ENCODE measurements around the gene QKI. TPM values are rescaled to one million over a fixed set of nuclear protein-coding genes. Genes with fewer than 3 reads are reported as not detected.
"Not testable (repeated sequence)": the region's sequence is repeated elsewhere in the genome, so short reads cannot be mapped to it uniquely, and the experiment has no call there.

Gene QKI
- total RNA-seq, 2 experiments from 2014 or later = 61.0 to 65.7 TPM

- ChIA-PET POLR2A (interaction anchor here (0.5 kb wide), 1 partner anchor 28 kb away, joined by 3 read pairs; no protein-coding TSS in a partner anchor), CTCF (interaction anchor here (0.6 kb wide), 1 partner anchor 612 kb away, joined by 3 read pairs; no protein-coding TSS in a partner anchor)
Measured at GRCh38 chr6:163412801-163413344, 1.6 kb upstream of the QKI start.

DNA sequence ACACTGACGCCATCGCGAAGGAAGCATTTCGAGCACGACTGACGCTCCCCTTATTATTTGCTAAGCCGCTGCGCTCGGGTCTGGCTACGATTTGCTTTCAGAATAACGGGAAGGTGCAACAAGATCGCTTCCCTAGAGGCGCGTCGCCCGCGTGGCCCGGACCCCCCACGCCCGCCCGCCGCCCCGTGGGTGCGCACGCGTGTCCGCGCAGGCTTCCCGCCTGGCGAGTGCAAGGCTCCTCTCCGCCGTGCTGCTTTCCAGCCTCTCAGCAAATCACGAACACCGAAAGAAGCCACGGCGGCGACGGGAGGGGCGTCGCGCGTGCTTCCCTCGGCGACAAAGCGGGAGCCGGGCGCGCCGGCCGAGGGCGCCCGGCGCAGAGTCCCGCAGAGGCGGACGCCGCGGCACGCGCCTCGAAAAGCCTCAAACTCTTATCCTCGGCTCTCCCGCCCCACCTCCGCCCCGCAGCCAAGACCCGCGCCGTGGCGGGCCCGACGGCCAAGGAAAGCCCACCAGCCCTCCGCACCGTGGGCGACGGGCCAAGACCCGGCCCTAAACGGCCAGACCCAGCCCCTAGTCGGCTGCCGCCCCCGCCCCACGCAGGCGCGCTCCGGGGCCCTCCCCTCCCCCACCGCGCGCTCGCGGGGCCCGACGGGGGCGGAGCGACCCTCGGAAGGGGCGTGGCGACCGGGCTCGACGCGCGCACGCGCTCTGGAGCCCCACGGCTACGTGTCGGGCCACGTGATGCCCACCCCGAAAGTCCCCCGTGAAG, 987 bp upstream of the QKI start:
- POLR2A ChIA-PET = no interaction called here

DNA sequence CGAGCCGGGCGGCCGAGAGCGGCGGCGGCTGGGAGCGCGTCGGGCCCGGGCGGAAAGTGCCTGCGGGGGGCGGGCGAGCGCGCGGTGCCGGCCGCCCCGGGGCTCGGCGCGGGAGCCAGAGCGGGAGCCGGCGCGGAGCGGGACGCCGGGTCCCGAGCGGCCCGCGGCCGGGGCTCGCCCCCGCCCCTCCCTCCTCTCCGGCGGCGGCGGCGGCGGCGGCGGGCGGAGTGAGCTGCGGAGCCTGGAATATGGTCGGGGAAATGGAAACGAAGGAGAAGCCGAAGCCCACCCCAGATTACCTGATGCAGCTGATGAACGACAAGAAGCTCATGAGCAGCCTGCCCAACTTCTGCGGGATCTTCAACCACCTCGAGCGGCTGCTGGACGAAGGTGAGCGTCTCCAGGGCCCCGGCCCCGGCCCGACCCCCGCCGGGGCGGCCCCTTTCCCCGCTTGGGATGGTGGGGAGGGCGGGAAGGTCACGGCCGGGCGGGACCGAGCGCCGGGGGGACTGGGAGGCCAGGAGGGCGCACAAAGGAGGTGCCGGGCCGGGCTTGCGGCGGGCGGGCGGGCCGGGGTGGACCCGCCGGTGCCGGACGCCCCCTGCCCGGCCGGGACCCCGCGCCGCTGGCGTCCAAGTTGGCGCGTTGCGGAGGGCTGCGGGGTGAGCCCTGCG, 565 bp downstream of the QKI start:
- CTCF ChIA-PET = no interaction called here
- POLR2A ChIA-PET = no interaction called here

More for the DNA sequence above, 987 bp upstream of the QKI start:
- CTCF ChIA-PET = no interaction called here

DNA sequence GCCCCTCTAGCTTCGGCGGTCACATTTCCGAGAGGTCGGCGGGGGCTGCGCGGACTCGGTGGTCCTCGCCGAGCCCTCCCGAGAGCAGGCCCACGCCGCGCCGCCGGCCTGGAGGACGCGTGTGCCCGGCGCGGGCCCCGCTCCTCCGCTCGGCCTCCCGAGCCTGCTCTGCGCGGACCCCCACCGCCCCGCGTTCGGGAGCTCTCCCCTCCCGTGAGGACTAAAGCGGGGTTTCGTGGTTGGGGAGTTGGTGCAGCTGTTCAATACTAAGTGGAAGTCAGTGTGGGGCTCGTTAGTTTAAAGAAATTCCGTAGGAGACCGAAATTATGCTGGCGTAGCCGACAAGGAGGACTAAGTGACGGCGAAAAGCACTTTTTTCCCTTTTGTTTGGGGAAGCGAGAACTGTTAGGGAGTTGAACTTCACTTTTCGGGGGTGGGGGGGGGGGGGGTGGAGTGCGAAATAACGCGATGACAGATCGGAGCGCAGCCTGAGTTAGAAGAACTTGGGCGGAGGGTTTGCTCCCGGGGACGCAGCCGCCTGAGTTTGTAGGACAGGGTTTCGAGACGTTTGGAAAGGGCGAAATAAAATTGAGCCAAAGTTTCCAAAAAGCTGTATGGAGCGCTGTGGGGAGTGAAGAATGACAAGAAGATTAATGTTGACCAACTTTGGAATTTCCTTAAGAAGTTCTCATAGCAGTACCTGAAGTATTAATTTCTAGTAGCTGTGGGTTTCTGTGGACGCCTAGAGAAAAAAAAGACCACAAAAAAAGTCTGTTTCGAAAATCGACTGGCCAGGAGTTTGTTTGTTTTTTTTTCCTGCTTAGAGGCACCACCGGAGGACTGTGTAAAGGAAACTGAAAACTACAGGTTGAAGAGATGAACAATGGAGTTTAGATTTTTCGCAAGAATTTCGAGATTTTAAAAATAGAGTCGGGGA, 1.4 kb downstream of the QKI start:
- CTCF ChIA-PET = interaction anchor here (0.7 to 1.2 kb wide), 3 partner anchors 10 to 372 kb away, joined by 3 to 4 read pairs (median 4); no protein-coding TSS in a partner anchor
- POLR2A ChIA-PET = no interaction called here

GRCh38 chr6:163416557-163417253, 2.2 kb downstream of the QKI start:
- CTCF ChIA-PET = interaction anchor here (0.7 to 1.2 kb wide), 2 partner anchors 9 to 371 kb away, joined by 4 read pairs; no protein-coding TSS in a partner anchor
- POLR2A ChIA-PET = no interaction called here

DNA sequence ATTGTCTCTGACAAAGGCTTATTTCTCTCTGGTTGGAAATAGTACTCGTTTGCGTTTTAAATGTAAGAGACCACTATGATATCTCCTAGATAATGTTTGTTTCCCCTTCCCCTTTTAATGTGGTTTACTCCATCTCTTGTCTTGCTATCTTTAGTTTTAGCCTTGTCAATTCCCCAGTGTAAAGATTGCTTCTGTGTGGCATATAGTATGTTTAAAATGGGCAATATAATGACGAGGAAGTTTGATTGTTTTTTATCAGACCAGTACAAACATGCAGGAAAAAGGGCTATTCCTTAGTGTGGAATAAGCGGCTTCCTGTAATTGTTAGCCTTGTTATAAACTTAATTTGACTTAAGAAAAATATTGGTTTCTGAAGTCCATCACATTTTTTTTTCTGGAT, 3.1 kb downstream of the QKI start:
- ChIA-PET CTCF (no interaction called here), POLR2A (no interaction called here)

- CTCF ChIA-PET = no interaction called here
- POLR2A ChIA-PET = no interaction called here
Measured at GRCh38 chr6:163418311-163419029, 4.0 kb downstream of the QKI start.

DNA sequence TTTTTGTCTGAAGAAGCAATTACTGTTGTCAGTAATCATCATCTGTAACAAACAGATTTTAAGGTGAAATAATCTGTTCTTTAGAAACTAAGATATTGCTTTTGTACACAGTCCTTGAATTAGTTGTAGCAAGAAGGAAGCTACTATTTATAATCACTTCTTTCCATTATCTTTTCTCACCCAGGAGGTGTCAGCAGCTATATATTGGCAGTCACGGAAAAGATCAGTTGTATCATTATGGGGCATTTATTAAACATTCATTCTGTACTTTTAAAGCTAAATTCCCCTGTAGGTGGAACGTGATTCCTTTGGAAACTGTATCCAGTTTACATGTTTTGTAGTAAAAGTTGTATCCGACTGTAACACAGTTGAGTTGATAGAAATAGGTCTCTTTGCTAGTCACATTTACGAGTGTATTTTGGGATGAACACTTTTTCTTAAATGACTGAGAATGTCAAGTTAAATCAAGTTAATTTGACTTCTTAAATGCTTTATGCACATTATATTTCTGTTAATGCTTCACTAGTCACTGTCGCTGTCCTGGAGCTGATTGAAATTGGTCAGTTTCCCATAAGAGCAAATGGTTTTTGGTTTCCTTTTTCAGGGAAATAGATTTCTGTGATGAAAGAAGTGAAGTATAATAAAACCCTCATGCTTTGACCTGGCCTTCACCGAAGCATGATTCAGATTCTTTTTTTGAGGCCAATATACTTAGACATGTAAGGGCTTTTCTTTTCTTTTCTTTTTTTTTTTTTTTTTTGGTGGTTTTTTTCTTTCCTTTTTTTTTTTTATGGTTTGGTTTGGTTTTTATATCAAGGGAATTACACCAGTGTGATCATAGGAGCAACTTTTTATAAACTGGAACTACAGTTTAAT, 5.1 kb downstream of the QKI start:
- CTCF ChIA-PET = no interaction called here

DNA sequence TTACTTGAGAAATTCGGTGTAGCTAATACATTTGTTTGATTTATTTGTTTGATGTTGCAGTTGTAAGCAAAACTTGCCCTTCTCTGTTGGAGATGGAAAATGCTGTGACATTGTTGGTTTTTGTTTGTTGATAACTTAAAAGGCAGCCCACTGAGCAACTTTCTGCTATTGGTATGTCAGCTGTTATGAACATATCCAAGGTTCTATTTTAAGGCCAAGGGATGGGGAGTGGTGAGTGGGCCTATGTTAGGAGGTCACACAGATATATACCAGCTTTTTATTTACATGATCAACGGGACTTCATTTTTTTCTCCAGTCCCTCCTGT, 5.7 kb downstream of the QKI start:
- ChIA-PET CTCF (no interaction called here), POLR2A (no interaction called here)

More for the DNA sequence above, 5.1 kb downstream of the QKI start:
- POLR2A ChIA-PET = no interaction called here

DNA sequence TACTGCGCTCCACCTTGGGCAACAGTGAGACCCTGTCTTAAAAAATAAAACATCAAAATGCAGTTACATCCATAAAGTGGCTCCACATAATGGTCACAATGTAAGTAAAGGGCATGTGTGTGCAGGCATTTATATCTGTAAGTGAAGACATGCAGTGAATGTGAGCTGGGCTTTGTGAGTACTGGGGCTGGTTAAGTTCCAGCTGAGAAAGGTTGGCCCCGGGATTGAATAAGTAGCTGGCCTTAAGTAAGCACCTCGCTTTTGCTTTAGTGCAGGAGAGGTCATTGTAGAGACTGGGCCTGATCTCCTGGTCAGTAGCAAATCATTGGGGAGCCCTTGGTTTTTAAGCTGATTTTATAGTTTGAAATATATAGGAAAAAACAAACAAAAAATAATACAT, 8.0 kb downstream of the QKI start:
- ChIA-PET POLR2A (no interaction called here), CTCF (interaction anchor here (0.6 kb wide), 1 partner anchor 162 kb away, joined by 3 read pairs; no protein-coding TSS in a partner anchor)

GRCh38 chr6:163423696-163424095, 9.2 kb downstream of the QKI start:
- CTCF ChIA-PET = no interaction called here
- POLR2A ChIA-PET = no interaction called here

GRCh38 chr6:163427498-163428254, 13.2 kb downstream of the QKI start:
- ChIA-PET CTCF (no interaction called here), POLR2A (interaction anchor here (0.6 kb wide), 1 partner anchor 64 kb away, joined by 3 read pairs; no protein-coding TSS in a partner anchor)

- CTCF ChIA-PET = no interaction called here
- POLR2A ChIA-PET = no interaction called here
Measured at GRCh38 chr6:163428373-163428772, 13.9 kb downstream of the QKI start.

GRCh38 chr6:163429858-163430448, 15.4 kb downstream of the QKI start:
- ChIA-PET POLR2A (no interaction called here), CTCF (no interaction called here)

DNA sequence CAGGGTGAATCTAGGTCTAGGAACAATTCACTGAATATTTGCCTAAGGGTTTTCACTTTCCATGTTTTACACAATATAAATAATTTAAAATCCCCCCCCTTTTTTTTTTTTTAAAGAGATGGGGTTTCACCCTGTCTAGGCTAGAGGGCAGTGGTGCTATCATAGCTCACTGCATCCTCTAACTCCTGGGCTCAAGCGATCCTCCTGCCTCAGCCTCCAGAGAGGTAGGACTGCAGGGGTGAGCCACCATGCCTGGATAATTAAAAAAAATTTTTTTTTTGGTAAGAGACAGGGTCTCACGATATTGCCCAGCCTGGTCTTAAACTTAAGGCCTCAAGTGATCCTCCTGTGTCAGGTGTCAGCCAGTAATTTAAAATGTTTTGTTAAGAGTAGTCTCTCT, 17.8 kb downstream of the QKI start:
- ChIA-PET CTCF (no interaction called here), POLR2A (no interaction called here)

- POLR2A ChIA-PET, CTCF ChIA-PET: not testable (repeated sequence)
Measured at GRCh38 chr6:163433486-163433885, 19.0 kb downstream of the QKI start.

DNA sequence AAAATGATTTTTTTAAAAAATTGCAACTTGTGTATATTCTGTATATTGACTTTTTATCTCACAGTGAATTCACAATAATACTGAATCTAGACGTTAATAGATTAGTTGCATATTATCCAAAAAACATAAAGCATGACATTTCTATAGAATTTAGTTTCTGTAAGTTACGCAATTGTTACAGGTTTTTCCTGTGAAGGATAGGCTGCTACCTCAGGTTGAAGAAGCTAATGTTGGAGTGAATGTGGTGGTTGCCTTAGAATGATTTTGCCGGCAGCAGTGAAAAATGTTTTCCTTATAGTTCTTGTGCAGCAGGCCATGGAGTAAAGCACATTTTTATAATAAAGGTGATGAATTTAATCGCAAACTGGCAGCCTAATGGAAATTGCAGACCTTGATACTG, 20.5 kb downstream of the QKI start:
- CTCF ChIA-PET = no interaction called here

More for the DNA sequence above, 20.5 kb downstream of the QKI start:
- POLR2A ChIA-PET = no interaction called here

Data from activated CD8-positive, alpha-beta memory T cell treated with anti-CD3 and anti-CD28 coated beads for 36 hours (primary cell).